K562 (cell line): ENCODE measurements around the gene ZNF521. TPM values are rescaled to one million over a fixed set of nuclear protein-coding genes. Genes with fewer than 3 reads are reported as not detected.

Experiments used
- ADNP ChIP-seq: fragments of 200-800 bp; sonication (Bioruptor generic); IDR thresholded peaks from 2 replicates; pipeline ENCODE4 v1.6.1; 2016; ENCODE audit warnings: missing genetic modification characterization, missing compliant biosample characterization
- CEBPB ChIP-seq: fragments of 450-650 bp; IDR thresholded peaks from 2 replicates; pipeline ENCODE4 v1.6.1; 2016; ENCODE audit warnings: missing genetic modification characterization, missing compliant biosample characterization
- CREM ChIP-seq: IDR thresholded peaks from 2 replicates; pipeline ENCODE4 v1.6.1; 2014; ENCODE audit warnings: antibody characterized with exemption, low read depth
- DACH1 ChIP-seq: fragments of 450-650 bp; IDR thresholded peaks from 2 replicates; pipeline ENCODE4 v1.6.1; 2018; ENCODE audit not compliant: partially characterized antibody
- HMGN3 ChIP-seq: IDR thresholded peaks from 2 replicates; pipeline ENCODE4 v1.6.1; 2011; ENCODE audit warnings: borderline replicate concordance, low read depth, mild to moderate bottlenecking, mixed read lengths, low read length; ENCODE audit not compliant: insufficient read length; ENCODE audit errors: extremely low read depth
- KDM5B ChIP-seq: fragments of 200-600 bp; sonication (generic); IDR thresholded peaks from 2 replicates; pipeline ENCODE4 v1.6.1; 2012; ENCODE audit warnings: low read depth, mild to moderate bottlenecking, moderate library complexity, low read length, control low read depth, inconsistent platforms; ENCODE audit not compliant: insufficient replicate concordance
- NR1H2 ChIP-seq: sonication (generic); formaldehyde crosslinking; IDR thresholded peaks from 2 replicates; pipeline ENCODE4 v1.4.0; 2020; ENCODE audit warnings: mild to moderate bottlenecking, missing genetic modification reagents
- PHF8 ChIP-seq: fragments of 200-600 bp; sonication (generic); IDR thresholded peaks from 2 replicates; pipeline ENCODE4 v1.6.1; 2012; ENCODE audit warnings: mixed run types, mild to moderate bottlenecking, inconsistent platforms, low read length, moderate library complexity, borderline replicate concordance
- POLR2AphosphoS5 ChIP-seq: IDR thresholded peaks from 2 replicates; pipeline ENCODE4 v1.6.1; 2011; ENCODE audit warnings: mild to moderate bottlenecking, low read depth, low read length, moderate library complexity; ENCODE audit not compliant: control insufficient read depth, insufficient read depth
- SMAD2 ChIP-seq: fragments of 150-350 bp; IDR thresholded peaks from 2 replicates; pipeline ENCODE4 v1.6.1; 2014; ENCODE audit warnings: low read depth, mild to moderate bottlenecking, low read length
- SPI1 ChIP-seq: IDR thresholded peaks from 2 replicates; pipeline ENCODE4 v1.6.1; 2011; ENCODE audit warnings: low read depth, low read length, control low read depth, borderline replicate concordance
- SREBF1 ChIP-seq: fragments of 150-350 bp; IDR thresholded peaks from 2 replicates; pipeline ENCODE4 v1.6.1; 2014; ENCODE audit warnings: antibody characterized with exemption, low read depth, low read length, borderline replicate concordance
- XRCC4 ChIP-seq: IDR thresholded peaks from one replicate; pipeline ENCODE4 v1.6.1; 2011; ENCODE audit not compliant: insufficient read depth, insufficient read length; ENCODE audit errors: extremely low read depth
- ZBTB8A ChIP-seq: fragments of 450-650 bp; IDR thresholded peaks from 2 replicates; pipeline ENCODE4 v1.6.1; 2018; ENCODE audit warnings: mild to moderate bottlenecking, moderate library complexity; ENCODE audit not compliant: partially characterized antibody
- ZNF316 ChIP-seq: fragments of 450-650 bp; IDR thresholded peaks from 2 replicates; pipeline ENCODE4 v1.6.1; 2016
- ZNF586 ChIP-seq: fragments of 450-650 bp; formaldehyde crosslinking; conservative IDR thresholded peaks from 2 replicates; pipeline ENCODE4 v1.4.0; 2020; ENCODE audit warnings: mild to moderate bottlenecking, moderate library complexity
- polyA plus RNA-seq, 8 experiments: library from polyadenylated mRNA; depleted of rRNA in 4 of 8; stranded (reverse) in 5 of 8; unstranded in 3 of 8; fragments of >200 nt; fragmentation: Nextera tagmentation in 2 of 8; fragmentation: Illumina TruSeq in 1 of 8; extraction: Ambion mirVana in 2 of 8; extraction: Trizol in 1 of 8; gene quantifications; 2 replicates each; pipeline versions ENCODE4 v1.2.1 to v1.2.3, GENCODE V29; 2011 to 2014; ENCODE audit warnings: inconsistent platforms in 1 of 8, missing spikeins in 1 of 8
- total RNA-seq, 7 experiments: library from RNA; depleted of rRNA in 6 of 7; stranded (reverse); fragments of >200 nt in 6 of 7; fragmentation: Illumina TruSeq in 2 of 7; extraction: Trizol in 2 of 7; gene quantifications; 2 replicates each; pipeline versions ENCODE4 v1.2.1 to v1.2.3, GENCODE V29; 2011 to 2021; ENCODE audit warnings: low replicate concordance in 1 of 7
- TF ChIP-seq, protein P1 (sequence below): sonication (generic); formaldehyde crosslinking; IDR thresholded peaks from 2 replicates; pipeline ENCODE4 v1.8.0; 2023; ENCODE audit warnings: mild to moderate bottlenecking, missing genetic modification reagents
- TF ChIP-seq, protein P2 (sequence below): sonication (generic); formaldehyde crosslinking; IDR thresholded peaks from 2 replicates; pipeline ENCODE4 v1.8.1; 2022; ENCODE audit warnings: missing genetic modification reagents
- TF ChIP-seq, protein P3 (sequence below): fragments of 450-650 bp; IDR thresholded peaks from 2 replicates; pipeline ENCODE4 v1.6.1; 2016; ENCODE audit warnings: mild to moderate bottlenecking

The ZNF521 gene
- total and polyA plus RNA-seq, 9 of the 15 experiments (the other 6 are each of a cell fraction or from before 2014, with no cell fraction given) = 1.2 to 5.8 (median 1.6) TPM

DNA sequence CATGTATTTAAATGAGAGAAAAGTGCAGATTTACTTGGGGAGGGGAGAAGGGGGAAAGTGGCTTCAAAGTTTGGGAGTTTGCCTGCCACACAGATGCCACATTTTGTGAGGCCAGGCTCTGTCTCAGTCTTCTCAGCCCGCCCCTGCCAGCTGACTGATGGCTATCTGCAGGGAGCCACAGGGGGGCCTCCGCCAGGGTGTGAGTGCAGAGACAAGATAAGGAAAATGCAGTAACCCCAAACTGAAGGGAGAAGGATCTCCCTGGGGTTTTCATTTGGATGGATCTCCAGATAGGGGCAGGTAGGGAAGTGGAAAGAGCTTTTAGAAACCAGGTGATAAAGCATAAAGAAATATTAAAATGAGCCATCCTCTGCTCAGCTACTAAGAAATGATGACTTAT is 128.8 kb downstream of the ZNF521 start (continued):
- TF ChIP-seq, protein P1, sequence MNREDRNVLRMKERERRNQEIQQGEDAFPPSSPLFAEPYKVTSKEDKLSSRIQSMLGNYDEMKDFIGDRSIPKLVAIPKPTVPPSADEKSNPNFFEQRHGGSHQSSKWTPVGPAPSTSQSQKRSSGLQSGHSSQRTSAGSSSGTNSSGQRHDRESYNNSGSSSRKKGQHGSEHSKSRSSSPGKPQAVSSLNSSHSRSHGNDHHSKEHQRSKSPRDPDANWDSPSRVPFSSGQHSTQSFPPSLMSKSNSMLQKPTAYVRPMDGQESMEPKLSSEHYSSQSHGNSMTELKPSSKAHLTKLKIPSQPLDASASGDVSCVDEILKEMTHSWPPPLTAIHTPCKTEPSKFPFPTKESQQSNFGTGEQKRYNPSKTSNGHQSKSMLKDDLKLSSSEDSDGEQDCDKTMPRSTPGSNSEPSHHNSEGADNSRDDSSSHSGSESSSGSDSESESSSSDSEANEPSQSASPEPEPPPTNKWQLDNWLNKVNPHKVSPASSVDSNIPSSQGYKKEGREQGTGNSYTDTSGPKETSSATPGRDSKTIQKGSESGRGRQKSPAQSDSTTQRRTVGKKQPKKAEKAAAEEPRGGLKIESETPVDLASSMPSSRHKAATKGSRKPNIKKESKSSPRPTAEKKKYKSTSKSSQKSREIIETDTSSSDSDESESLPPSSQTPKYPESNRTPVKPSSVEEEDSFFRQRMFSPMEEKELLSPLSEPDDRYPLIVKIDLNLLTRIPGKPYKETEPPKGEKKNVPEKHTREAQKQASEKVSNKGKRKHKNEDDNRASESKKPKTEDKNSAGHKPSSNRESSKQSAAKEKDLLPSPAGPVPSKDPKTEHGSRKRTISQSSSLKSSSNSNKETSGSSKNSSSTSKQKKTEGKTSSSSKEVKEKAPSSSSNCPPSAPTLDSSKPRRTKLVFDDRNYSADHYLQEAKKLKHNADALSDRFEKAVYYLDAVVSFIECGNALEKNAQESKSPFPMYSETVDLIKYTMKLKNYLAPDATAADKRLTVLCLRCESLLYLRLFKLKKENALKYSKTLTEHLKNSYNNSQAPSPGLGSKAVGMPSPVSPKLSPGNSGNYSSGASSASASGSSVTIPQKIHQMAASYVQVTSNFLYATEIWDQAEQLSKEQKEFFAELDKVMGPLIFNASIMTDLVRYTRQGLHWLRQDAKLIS = no peak
- TF ChIP-seq, protein P2, sequence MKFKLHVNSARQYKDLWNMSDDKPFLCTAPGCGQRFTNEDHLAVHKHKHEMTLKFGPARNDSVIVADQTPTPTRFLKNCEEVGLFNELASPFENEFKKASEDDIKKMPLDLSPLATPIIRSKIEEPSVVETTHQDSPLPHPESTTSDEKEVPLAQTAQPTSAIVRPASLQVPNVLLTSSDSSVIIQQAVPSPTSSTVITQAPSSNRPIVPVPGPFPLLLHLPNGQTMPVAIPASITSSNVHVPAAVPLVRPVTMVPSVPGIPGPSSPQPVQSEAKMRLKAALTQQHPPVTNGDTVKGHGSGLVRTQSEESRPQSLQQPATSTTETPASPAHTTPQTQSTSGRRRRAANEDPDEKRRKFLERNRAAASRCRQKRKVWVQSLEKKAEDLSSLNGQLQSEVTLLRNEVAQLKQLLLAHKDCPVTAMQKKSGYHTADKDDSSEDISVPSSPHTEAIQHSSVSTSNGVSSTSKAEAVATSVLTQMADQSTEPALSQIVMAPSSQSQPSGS = no peak
- TF ChIP-seq, protein P3, sequence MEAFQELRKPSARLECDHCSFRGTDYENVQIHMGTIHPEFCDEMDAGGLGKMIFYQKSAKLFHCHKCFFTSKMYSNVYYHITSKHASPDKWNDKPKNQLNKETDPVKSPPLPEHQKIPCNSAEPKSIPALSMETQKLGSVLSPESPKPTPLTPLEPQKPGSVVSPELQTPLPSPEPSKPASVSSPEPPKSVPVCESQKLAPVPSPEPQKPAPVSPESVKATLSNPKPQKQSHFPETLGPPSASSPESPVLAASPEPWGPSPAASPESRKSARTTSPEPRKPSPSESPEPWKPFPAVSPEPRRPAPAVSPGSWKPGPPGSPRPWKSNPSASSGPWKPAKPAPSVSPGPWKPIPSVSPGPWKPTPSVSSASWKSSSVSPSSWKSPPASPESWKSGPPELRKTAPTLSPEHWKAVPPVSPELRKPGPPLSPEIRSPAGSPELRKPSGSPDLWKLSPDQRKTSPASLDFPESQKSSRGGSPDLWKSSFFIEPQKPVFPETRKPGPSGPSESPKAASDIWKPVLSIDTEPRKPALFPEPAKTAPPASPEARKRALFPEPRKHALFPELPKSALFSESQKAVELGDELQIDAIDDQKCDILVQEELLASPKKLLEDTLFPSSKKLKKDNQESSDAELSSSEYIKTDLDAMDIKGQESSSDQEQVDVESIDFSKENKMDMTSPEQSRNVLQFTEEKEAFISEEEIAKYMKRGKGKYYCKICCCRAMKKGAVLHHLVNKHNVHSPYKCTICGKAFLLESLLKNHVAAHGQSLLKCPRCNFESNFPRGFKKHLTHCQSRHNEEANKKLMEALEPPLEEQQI = peak; percentile 44; the same call in 1 of the 2 replicates
- TF ChIP-seq ZNF316 = no peak
- TF ChIP-seq PHF8 = no peak
- TF ChIP-seq DACH1 = peak; percentile 81
- TF ChIP-seq SPI1 = peak; percentile 22; the same call in 1 of the 2 replicates
- no peak for TF ChIP-seq SREBF1
- no peak for TF ChIP-seq CEBPB
- peak; percentile 64; the same call in 1 of the 2 replicates for TF ChIP-seq POLR2AphosphoS5
- TF ChIP-seq HMGN3 = peak; percentile 80
- TF ChIP-seq NR1H2 = no peak
- no peak for TF ChIP-seq ZNF586 (CRISPR knock-in tag)
- TF ChIP-seq ZBTB8A = no peak
- no peak for TF ChIP-seq SMAD2
- no peak for TF ChIP-seq XRCC4
- TF ChIP-seq CREM = no peak
- no peak for TF ChIP-seq KDM5B
- no peak for TF ChIP-seq ADNP (tag)
